HepG2 (cell line): ENCODE measurements around the gene NFS1. TPM values are rescaled to one million over a fixed set of nuclear protein-coding genes. Genes with fewer than 3 reads are reported as not detected.

ENCODE experiments used
- ARID3A ChIP-seq: IDR thresholded peaks from 2 replicates; pipeline ENCODE4 v1.6.1; 2012; ENCODE audit warnings: low read depth, low read length, improper control_type of control experiment
- CAMTA2 ChIP-seq: sonication (generic); formaldehyde crosslinking; IDR thresholded peaks from 2 replicates; pipeline ENCODE4 v1.4.0; 2020; ENCODE audit warnings: mild to moderate bottlenecking, missing genetic modification reagents, borderline replicate concordance
- CEBPG ChIP-seq: IDR thresholded peaks from 2 replicates; pipeline ENCODE4 v1.6.1; 2016
- CHCHD3 ChIP-seq: sonication (generic); formaldehyde crosslinking; IDR thresholded peaks from 2 replicates; pipeline ENCODE4 v1.8.0; 2022; ENCODE audit warnings: mild to moderate bottlenecking, missing genetic modification reagents, moderate library complexity
- EP300 ChIP-seq, 3 experiments: sonication (generic) in 1 of 3; formaldehyde crosslinking in 1 of 3; IDR thresholded peaks; 2 replicates each; pipeline versions ENCODE4 v1.5.1 to v1.6.1; 2011 to 2020; ENCODE audit warnings: low read depth in 2 of 3, low read length in 2 of 3, borderline replicate concordance in 1 of 3, improper control_type of control experiment in 1 of 3, mild to moderate bottlenecking in 1 of 3, missing genetic modification reagents in 1 of 3, moderate library complexity in 1 of 3
- GMEB1 ChIP-seq: sonication (generic); formaldehyde crosslinking; IDR thresholded peaks from 2 replicates; pipeline ENCODE4 v1.5.1; 2020; ENCODE audit warnings: missing genetic modification reagents, mild to moderate bottlenecking, borderline replicate concordance
- GPN1 ChIP-seq: sonication (generic); formaldehyde crosslinking; IDR thresholded peaks from 2 replicates; pipeline ENCODE4 v1.5.1; 2020; ENCODE audit warnings: missing genetic modification reagents, borderline replicate concordance
- GTF2F1 ChIP-seq: fragments of 150-350 bp; IDR thresholded peaks from 2 replicates; pipeline ENCODE4 v1.6.1; 2014; ENCODE audit warnings: low read length
- MAFG ChIP-seq: sonication (generic); formaldehyde crosslinking; IDR thresholded peaks from 2 replicates; pipeline ENCODE4 v1.5.1; 2020; ENCODE audit warnings: mild to moderate bottlenecking, missing genetic modification reagents
- MEIS1 ChIP-seq: sonication (generic); formaldehyde crosslinking; IDR thresholded peaks from 2 replicates; pipeline ENCODE4 v1.9.0; 2021; ENCODE audit warnings: mild to moderate bottlenecking, missing genetic modification reagents, moderate library complexity, borderline replicate concordance
- MYNN ChIP-seq: sonication (generic); formaldehyde crosslinking; IDR thresholded peaks from 2 replicates; pipeline ENCODE4 v1.4.0; 2020; ENCODE audit warnings: mild to moderate bottlenecking, low read depth, missing genetic modification reagents
- MYPOP ChIP-seq: sonication (generic); formaldehyde crosslinking; IDR thresholded peaks from 2 replicates; pipeline ENCODE4 v1.8.1; 2023; ENCODE audit warnings: mild to moderate bottlenecking, moderate library complexity, missing genetic modification reagents
- STAT6 ChIP-seq: sonication (generic); formaldehyde crosslinking; IDR thresholded peaks from 2 replicates; pipeline ENCODE4 v1.4.0; 2020; ENCODE audit warnings: missing genetic modification reagents, mild to moderate bottlenecking, borderline replicate concordance
- TERF1 ChIP-seq: sonication (generic); formaldehyde crosslinking; IDR thresholded peaks from 2 replicates; pipeline ENCODE4 v1.8.0; 2022; ENCODE audit warnings: mild to moderate bottlenecking, missing genetic modification reagents, moderate library complexity
- XBP1 ChIP-seq: sonication (generic); formaldehyde crosslinking; IDR thresholded peaks from 2 replicates; pipeline ENCODE4 v1.5.0; 2020; ENCODE audit warnings: missing genetic modification reagents
- ZNF260 ChIP-seq: sonication (generic); formaldehyde crosslinking; IDR thresholded peaks from 2 replicates; pipeline ENCODE4 v1.4.0; 2020; ENCODE audit warnings: missing genetic modification reagents, low read depth, mild to moderate bottlenecking, borderline replicate concordance
- ZNF451 ChIP-seq: sonication (generic); formaldehyde crosslinking; IDR thresholded peaks from 2 replicates; pipeline ENCODE4 v1.5.0; 2020; ENCODE audit warnings: mild to moderate bottlenecking, missing genetic modification reagents
- ZNF597 ChIP-seq: sonication (generic); formaldehyde crosslinking; IDR thresholded peaks from 2 replicates; pipeline ENCODE4 v1.5.0; 2020; ENCODE audit warnings: missing genetic modification reagents
- ZNF672 ChIP-seq: sonication (generic); formaldehyde crosslinking; IDR thresholded peaks from 2 replicates; pipeline ENCODE4 v1.8.1; 2022; ENCODE audit warnings: missing genetic modification reagents
- ZNF678 ChIP-seq: sonication (generic); formaldehyde crosslinking; IDR thresholded peaks from 2 replicates; pipeline ENCODE4 v1.4.0; 2020; ENCODE audit warnings: mild to moderate bottlenecking, missing genetic modification reagents
- polyA plus RNA-seq, 8 experiments: library from polyadenylated mRNA; depleted of rRNA in 3 of 8; stranded (reverse) in 7 of 8; unstranded in 1 of 8; fragments of >200 nt; fragmentation: Illumina TruSeq in 4 of 8; extraction: Trizol in 4 of 8; gene quantifications; 2 replicates each; pipeline versions ENCODE4 v1.2.1 to v1.2.3, GENCODE V29; 2011 to 2016; ENCODE audit warnings: low read depth in 4 of 8, missing spikeins in 1 of 8, mixed read lengths in 1 of 8; ENCODE audit not compliant: insufficient read depth in 1 of 8
- total RNA-seq, 5 experiments: library from RNA; depleted of rRNA; stranded (reverse); fragments of >200 nt; fragmentation: Illumina TruSeq; extraction: Trizol; gene quantifications; 2 replicates each; pipeline ENCODE4 v1.2.3, GENCODE V29; 2016; ENCODE audit warnings: low read depth in 1 of 5

The NFS1 gene
- total and polyA plus RNA-seq, 2 of the 13 experiments (the other 11 are each of a cell fraction or from before 2014, with no cell fraction given), result 65.9 to 88.1 TPM

GRCh38 chr20:35700625-35701148 lies 1.5 kb upstream of the NFS1 start (continued):
- TF ChIP-seq ZNF672 (CRISPR knock-in tag), result no peak
- no peak for TF ChIP-seq ZNF678 (CRISPR knock-in tag)
- peak; percentile 16; the same call in 1 of the 2 replicates for TF ChIP-seq MYPOP (CRISPR knock-in tag)
- no peak for TF ChIP-seq STAT6 (CRISPR knock-in tag)
- TF ChIP-seq ZNF597 (CRISPR knock-in tag), result no peak
- TF ChIP-seq CEBPG (CRISPR knock-in tag), result no peak
- no peak for TF ChIP-seq CHCHD3 (CRISPR knock-in tag)
- TF ChIP-seq EP300 (IDR thresholded peaks at IDR 0.05; ENCODE audit: low read depth in 2 of 2, low read length in 2 of 2), result no peak
- peak; percentile 18; the same call in 1 of the 2 replicates for TF ChIP-seq EP300 (CRISPR knock-in tag; IDR thresholded peaks at IDR 0.05; ENCODE audit: borderline replicate concordance)
- no peak for TF ChIP-seq ZNF451 (CRISPR knock-in tag)
- TF ChIP-seq MAFG (CRISPR knock-in tag), result no peak
- no peak for TF ChIP-seq ZNF260 (CRISPR knock-in tag)
- no peak for TF ChIP-seq ARID3A
- TF ChIP-seq MEIS1 (CRISPR knock-in tag), result no peak
- TF ChIP-seq TERF1 (CRISPR knock-in tag), result no peak
- no peak for TF ChIP-seq XBP1 (CRISPR knock-in tag)
- no peak for TF ChIP-seq MYNN (CRISPR knock-in tag)
- no peak; the same call in 1 of the 2 replicates for TF ChIP-seq CAMTA2
- no peak for TF ChIP-seq GPN1 (CRISPR knock-in tag)
- no peak for TF ChIP-seq GMEB1 (CRISPR knock-in tag)
- no peak for TF ChIP-seq GTF2F1
